Epidermal melanocyte (primary cell): ENCODE measurements around the gene UCN2.
"Not testable (repeated sequence)": the region's sequence is repeated elsewhere in the genome, so short reads cannot be mapped to it uniquely, and the experiment has no call there.

Experiments used
- DNase-seq: peaks from one replicate; pipeline ENCODE4 v3.0.0; 2011; ENCODE audit warnings: low spot score; ENCODE audit not compliant: insufficient read length

UCN2 gene

GRCh38 chr3:48538451-48538850 is 25.1 kb downstream of the UCN2 start:
- no peak for DNase-seq

GRCh38 chr3:48536785-48537184 is 26.8 kb downstream of the UCN2 start:
- DNase-seq = no peak

- DNase-seq = no peak
Observed at GRCh38 chr3:48536116-48536515, 27.5 kb downstream of the UCN2 start.

GRCh38 chr3:48535578-48535977 is 28.0 kb downstream of the UCN2 start:
- DNase-seq = no peak

- DNase-seq = no peak
Observed at GRCh38 chr3:48532977-48533337, 30.6 kb downstream of the UCN2 start.

GRCh38 chr3:48532271-48532976 is 31.2 kb downstream of the UCN2 start:
- no peak for DNase-seq

- not testable (repeated sequence) for DNase-seq
Observed at GRCh38 chr3:48530701-48531100, 32.9 kb downstream of the UCN2 start.

- no peak for DNase-seq
Observed at GRCh38 chr3:48528754-48529153, 34.8 kb downstream of the UCN2 start.

GRCh38 chr3:48528048-48528447 is 35.5 kb downstream of the UCN2 start:
- DNase-seq = no peak

- DNase-seq = no peak
Observed at GRCh38 chr3:48524970-48525369, 38.6 kb downstream of the UCN2 start.

- DNase-seq = no peak
Observed at GRCh38 chr3:48521635-48522034, 41.9 kb downstream of the UCN2 start.

GRCh38 chr3:48519277-48519643 is 44.3 kb downstream of the UCN2 start:
- DNase-seq = no peak

GRCh38 chr3:48518638-48519276 is 44.8 kb downstream of the UCN2 start:
- no peak for DNase-seq

- DNase-seq = no peak
Observed at GRCh38 chr3:48518069-48518468, 45.5 kb downstream of the UCN2 start.

GRCh38 chr3:48516571-48516970 is 47.0 kb downstream of the UCN2 start:
- no peak for DNase-seq

GRCh38 chr3:48514431-48515227 is 49.0 kb downstream of the UCN2 start:
- no peak for DNase-seq
